Subcutaneous abdominal adipose tissue (tissue), 5 donors: ENCODE data around the gene TBK1.

ENCODE experiments used
- H3K27ac ChIP-seq: one replicate; pipeline ENCODE4 v1.7.0; 2013; ENCODE audit warnings: low read depth, mild to moderate bottlenecking, inconsistent platforms, low read length, moderate library complexity
- H3K27me3 ChIP-seq, 5 donors: one replicate each; pipeline ENCODE4 v1.7.0; 2013; ENCODE audit warnings: low read length in 5 of 5, inconsistent platforms in 1 of 5; ENCODE audit not compliant: control insufficient read depth in 5 of 5, insufficient read depth in 4 of 5
- H3K36me3 ChIP-seq, 5 donors: one replicate each; pipeline ENCODE4 v1.7.0; 2013; ENCODE audit warnings: low read length in 5 of 5; ENCODE audit not compliant: control insufficient read depth in 5 of 5, insufficient read depth in 5 of 5
- H3K4me1 ChIP-seq, 5 donors: one replicate each; pipeline ENCODE4 v1.7.0; 2013; ENCODE audit warnings: low read length in 5 of 5, mild to moderate bottlenecking in 3 of 5, moderate library complexity in 1 of 5; ENCODE audit not compliant: control insufficient read depth in 5 of 5, insufficient read depth in 5 of 5
- H3K4me3 ChIP-seq, 5 donors: one replicate each; pipeline ENCODE4 v1.7.0; 2013; ENCODE audit warnings: low read length in 5 of 5, low read depth in 1 of 5
- H3K9ac ChIP-seq, 5 donors: one replicate each; pipeline ENCODE4 v1.7.0; 2013; ENCODE audit warnings: low read length in 5 of 5, mild to moderate bottlenecking in 4 of 5, moderate library complexity in 3 of 5
- H3K9me3 ChIP-seq, 5 donors: one replicate each; pipeline ENCODE4 v1.7.0; 2013; ENCODE audit warnings: low read length in 5 of 5; ENCODE audit not compliant: control insufficient read depth in 5 of 5
- donor health status: healthy.
- donor health status: healthy.
- donor health status: healthy.
- donor health status: healthy.
- donor health status: healthy.

The TBK1 gene

GRCh38 chr12:64450711-64451486 is 1.0 kb upstream of the TBK1 start:
- Histone ChIP-seq H3K27ac (peak overlapping the region; percentile 99), H3K9ac (peak overlapping the region; percentile 96 to 99 (median 98)), H3K36me3 (peaks cover 12 to 23% (median 15%) of the 10 kb centered on the region in 5 donors), H3K4me3 (peak overlapping the region; percentile 75 to 96 (median 91)), H3K27me3 (no peaks in the 10 kb centered on the region), H3K4me1 (peaks cover 6 to 24% (median 17%) of the 10 kb centered on the region in 5 donors), H3K9me3 (no peaks in the 10 kb centered on the region)

GRCh38 chr12:64452559-64453329 is 824 bp downstream of the TBK1 start:
- H3K4me3 ChIP-seq: peak overlapping the region; percentile 88 to 96 (median 91)
- no peaks in the 10 kb centered on the region for H3K27me3 ChIP-seq
- H3K36me3 ChIP-seq: peaks cover 2 to 11% (median 4%) of the 10 kb centered on the region in 5 donors
- peak overlapping the region; percentile 99 for H3K27ac ChIP-seq
- peaks cover 6 to 31% (median 18%) of the 10 kb centered on the region in 5 donors for H3K4me1 ChIP-seq
- H3K9ac ChIP-seq: peak overlapping the region; percentile 49 to 99 (median 98)
- no peaks in the 10 kb centered on the region for H3K9me3 ChIP-seq

GRCh38 chr12:64455506-64455905 is 3.6 kb downstream of the TBK1 start:
- H3K4me3 ChIP-seq: no peak overlapping the region
- H3K36me3 ChIP-seq: peaks cover 0 to 12% (median 2%) of the 10 kb centered on the region in 5 donors
- no peaks in the 10 kb centered on the region for H3K9me3 ChIP-seq
- H3K4me1 ChIP-seq: peaks cover 11 to 45% (median 30%) of the 10 kb centered on the region in 5 donors
- no peaks in the 10 kb centered on the region for H3K27me3 ChIP-seq
- peak overlapping the region; percentile 24 for H3K27ac ChIP-seq
- no peak overlapping the region for H3K9ac ChIP-seq

- Histone ChIP-seq H3K4me1 (peaks cover 11 to 43% (median 28%) of the 10 kb centered on the region in 5 donors), H3K27ac (peak overlapping the region; percentile 24), H3K9ac (no peak overlapping the region), H3K27me3 (no peaks in the 10 kb centered on the region), H3K36me3 (peaks cover 0 to 12% (median 2%) of the 10 kb centered on the region in 5 donors), H3K9me3 (no peaks in the 10 kb centered on the region), H3K4me3 (no peak overlapping the region)
These were observed 4.2 kb downstream of the TBK1 start for GRCh38 chr12:64456119-64456518.

- Histone ChIP-seq H3K27me3 (no peaks in the 10 kb centered on the region), H3K36me3 (peaks cover 0 to 18% (median 2%) of the 10 kb centered on the region in 5 donors), H3K9me3 (no peaks in the 10 kb centered on the region), H3K4me1 (peaks cover 12 to 43% (median 31%) of the 10 kb centered on the region in 5 donors), H3K27ac (peak overlapping the region; percentile 75), H3K4me3 (no peak overlapping the region), H3K9ac (no peak overlapping the region)
These were observed 5.1 kb downstream of the TBK1 start for GRCh38 chr12:64457032-64457431.

GRCh38 chr12:64457466-64457865 is 5.5 kb downstream of the TBK1 start:
- H3K9me3 ChIP-seq: no peaks in the 10 kb centered on the region
- H3K4me1 ChIP-seq: peaks cover 12 to 45% (median 34%) of the 10 kb centered on the region in 5 donors
- H3K9ac ChIP-seq: peak overlapping the region in 1 of 5 donors; percentile 20
- H3K36me3 ChIP-seq: peaks cover 0 to 19% (median 2%) of the 10 kb centered on the region in 5 donors
- H3K27me3 ChIP-seq: no peaks in the 10 kb centered on the region
- no peak overlapping the region for H3K4me3 ChIP-seq
- peak overlapping the region; percentile 75 for H3K27ac ChIP-seq

- H3K27me3 ChIP-seq: no peaks in the 10 kb centered on the region
- peaks cover 0 to 19% (median 2%) of the 10 kb centered on the region in 5 donors for H3K36me3 ChIP-seq
- peak overlapping the region; percentile 75 for H3K27ac ChIP-seq
- no peaks in the 10 kb centered on the region for H3K9me3 ChIP-seq
- no peak overlapping the region for H3K4me3 ChIP-seq
- H3K9ac ChIP-seq: no peak overlapping the region
- H3K4me1 ChIP-seq: peaks cover 12 to 41% (median 33%) of the 10 kb centered on the region in 5 donors
These were observed 6.0 kb downstream of the TBK1 start for GRCh38 chr12:64457923-64458322.

GRCh38 chr12:64459394-64459891 is 7.5 kb downstream of the TBK1 start:
- Histone ChIP-seq H3K27ac (peak overlapping the region; percentile 84), H3K4me1 (peaks cover 8 to 32% (median 23%) of the 10 kb centered on the region in 5 donors), H3K36me3 (peaks cover 2 to 21% (median 4%) of the 10 kb centered on the region in 5 donors), H3K9ac (peak overlapping the region; percentile 44 to 66 (median 60)), H3K27me3 (no peaks in the 10 kb centered on the region), H3K9me3 (no peaks in the 10 kb centered on the region), H3K4me3 (peak overlapping the region; percentile 30 to 68 (median 54))

GRCh38 chr12:64461634-64462414 is 9.9 kb downstream of the TBK1 start:
- no peaks in the 10 kb centered on the region for H3K27me3 ChIP-seq
- no peak overlapping the region for H3K4me3 ChIP-seq
- no peaks in the 10 kb centered on the region for H3K9me3 ChIP-seq
- H3K9ac ChIP-seq: peak overlapping the region in 2 of 5 donors; percentile 42 to 44
- H3K27ac ChIP-seq: peak overlapping the region; percentile 91
- H3K36me3 ChIP-seq: peaks cover 12 to 30% (median 14%) of the 10 kb centered on the region in 5 donors
- peaks cover 8 to 30% (median 22%) of the 10 kb centered on the region in 5 donors for H3K4me1 ChIP-seq
